HCT116 (cell line): ENCODE data around the gene C20orf144. TPM values are rescaled to one million over a fixed set of nuclear protein-coding genes. Genes with fewer than 3 reads are reported as not detected.

Experiments used
- ATAC-seq: fragments of 200-7000 bp; cut with Tn5 transposase; 2 replicates; pipeline ENCODE4 v1.9.1; 2020; ENCODE audit warnings: mild to moderate bottlenecking, moderate library complexity
- BruUV-seq: library from RNA; stranded (reverse); fragments of 400-500 nt; replicated peaks from 2 replicates; lab custom pipeline; 2021; lab: Mats Ljungman, UMichigan
- CTCF ChIA-PET: fragments of 300-600 bp; sonication (Branson Sonifier 250); formaldehyde crosslinking; loops from one replicate; lab custom pipeline; 2021; ENCODE audit warnings: antibody characterized with exemption; lab: Charles Lee
- POLR2A ChIA-PET: fragments of 300-600, 350-600 bp; sonication (Branson Sonifier 250); formaldehyde crosslinking; loops from one replicate; lab custom pipeline; 2021; ENCODE audit warnings: antibody characterized with exemption; lab: Charles Lee
- RAD21 ChIA-PET, 2 experiments: fragments of 300-600 bp; sonication (Branson Sonifier 250); formaldehyde crosslinking; loops; one replicate each; lab custom pipeline; 2023; ENCODE audit warnings: low total read pairs in 2 of 2; ENCODE audit not compliant: uncharacterized antibody in 2 of 2, unreplicated experiment in 2 of 2, low non-redundant PET in 1 of 2; lab: Charles Lee
- DNase-seq: peaks from one replicate; pipeline ENCODE4 v3.0.0-alpha.2; 2010; ENCODE audit warnings: low read depth, low spot score
- H2AFZ ChIP-seq: fragments of 200-600 bp; shearing (Covaris generic), sonication (generic); 2 replicates; pipeline ENCODE4 v1.6.1; 2017; ENCODE audit warnings: low read depth, mixed run types, mixed read lengths, antibody characterized with exemption, low read length; ENCODE audit not compliant: poor library complexity, severe bottlenecking
- H3K27ac ChIP-seq: 2 replicates; pipeline ENCODE4 v1.5.1; 2012; ENCODE audit warnings: low read depth, low read length
- H3K27me3 ChIP-seq: fragments of 200-600 bp; sonication (generic); 2 replicates; pipeline ENCODE4 v1.6.1; 2016; ENCODE audit warnings: mixed run types, low read length, mixed read lengths; ENCODE audit not compliant: insufficient read depth
- H3K36me3 ChIP-seq, 2 experiments: fragments of 200-500 bp in 1 of 2; fragments of 200-600 bp in 1 of 2; sonication (Bioruptor generic) in 1 of 2; sonication (generic) in 1 of 2; 2 replicates each; pipeline versions ENCODE4 v1.5.1 to v1.6.1; 2014 to 2016; ENCODE audit warnings: low read length in 2 of 2, inconsistent platforms in 1 of 2, mixed read lengths in 1 of 2, mixed run types in 1 of 2; ENCODE audit not compliant: insufficient read depth in 2 of 2, control insufficient read depth in 1 of 2
- H3K4me1 ChIP-seq, 2 experiments: fragments of 200-600 bp in 1 of 2; sonication (generic) in 1 of 2; 2 replicates each; pipeline versions ENCODE4 v1.5.1 to v1.6.1; 2012 to 2017; ENCODE audit warnings: low read length in 2 of 2, inconsistent platforms in 1 of 2, mild to moderate bottlenecking in 1 of 2, mixed read lengths in 1 of 2, mixed run types in 1 of 2, moderate library complexity in 1 of 2; ENCODE audit not compliant: insufficient read depth in 2 of 2, control insufficient read depth in 1 of 2
- H3K4me2 ChIP-seq: fragments of 200-600 bp; sonication (generic); 2 replicates; pipeline ENCODE4 v1.6.1; 2017; ENCODE audit warnings: mixed run types, low read length, mixed read lengths
- H3K4me3 ChIP-seq, 2 experiments: fragments of 200-600 bp in 1 of 2; sonication (generic) in 1 of 2; replicated peaks in 1 of 2; 2 replicates each; pipeline ENCODE4 v1.5.1; 2011 to 2016; ENCODE audit warnings: low read length in 2 of 2, control low read depth in 1 of 2, low read depth in 1 of 2, mild to moderate bottlenecking in 1 of 2, mixed read lengths in 1 of 2, mixed run types in 1 of 2
- H3K79me2 ChIP-seq: fragments of 200-600 bp; sonication (generic); 2 replicates; pipeline ENCODE4 v1.6.1; 2017; ENCODE audit warnings: mild to moderate bottlenecking, mixed run types, low read length, moderate library complexity, mixed read lengths; ENCODE audit not compliant: insufficient read depth
- H3K9ac ChIP-seq: fragments of 200-600 bp; sonication (generic); 2 replicates; pipeline ENCODE4 v1.6.1; 2016; ENCODE audit warnings: low read length, mixed read lengths
- H3K9me2 ChIP-seq: fragments of 200-600 bp; sonication (generic), shearing (Covaris generic); 2 replicates; pipeline ENCODE4 v1.6.1; 2017; ENCODE audit warnings: mixed run types, mild to moderate bottlenecking, moderate library complexity; ENCODE audit not compliant: insufficient read depth
- H3K9me3 ChIP-seq, 2 experiments: fragments of 200-500 bp in 1 of 2; fragments of 200-600 bp in 1 of 2; sonication (Bioruptor generic) in 1 of 2; sonication (generic) in 1 of 2; 2 replicates each; pipeline ENCODE4 v1.6.1; 2014 to 2017; ENCODE audit warnings: low read length in 2 of 2, mixed read lengths in 2 of 2, inconsistent platforms in 1 of 2, low read depth in 1 of 2, mild to moderate bottlenecking in 1 of 2, mixed run types in 1 of 2, moderate library complexity in 1 of 2; ENCODE audit not compliant: control insufficient read depth in 1 of 2, insufficient read depth in 1 of 2
- H4K20me1 ChIP-seq: fragments of 200-600 bp; sonication (generic), shearing (Covaris generic); 2 replicates; pipeline ENCODE4 v1.6.1; 2017; ENCODE audit warnings: mixed run types, mild to moderate bottlenecking, moderate library complexity; ENCODE audit not compliant: insufficient read depth
- EZH2 ChIP-seq: fragments of 200-600 bp; sonication (generic); IDR thresholded peaks from 2 replicates; pipeline ENCODE4 v1.6.1; 2017; ENCODE audit warnings: antibody characterized with exemption, mixed run types
- POLR2AphosphoS5 ChIP-seq: IDR thresholded peaks from 2 replicates; pipeline ENCODE4 v1.6.1; 2011; ENCODE audit warnings: mild to moderate bottlenecking, low read depth, low read length, moderate library complexity
- RAD21 ChIP-seq: IDR thresholded peaks from 2 replicates; pipeline ENCODE4 v1.6.1; 2012; ENCODE audit warnings: low read depth, mild to moderate bottlenecking
- intact Hi-C: fragments of 100-400 bp; cut with micrococcal nuclease; formaldehyde crosslinking; loops from 2 replicates; pipeline ENCODE4 v1.10.0; 2022
- total RNA-seq: library from RNA; stranded (reverse); gene quantifications from one replicate; pipeline ENCODE4 v1.2.1, GENCODE V29; 2021; ENCODE audit not compliant: unreplicated experiment
- TF ChIP-seq, protein P1 (sequence below), 3 experiments: fragments of 200-600 bp in 1 of 3; sonication (generic) in 1 of 3; IDR thresholded peaks in 2 of 3; conservative IDR thresholded peaks in 1 of 3; 2 replicates each; pipeline ENCODE4 v1.5.1; 2012 to 2017; ENCODE audit warnings: low read depth in 2 of 3, low read length in 2 of 3, antibody characterized with exemption in 1 of 3, borderline replicate concordance in 1 of 3, control low read depth in 1 of 3, mild to moderate bottlenecking in 1 of 3, mixed read lengths in 1 of 3, mixed run types in 1 of 3, moderate library complexity in 1 of 3; ENCODE audit not compliant: insufficient read depth in 1 of 3

The C20orf144 gene
- total RNA-seq, 1 experiment from 2014 or later, result 0.37 TPM

DNA sequence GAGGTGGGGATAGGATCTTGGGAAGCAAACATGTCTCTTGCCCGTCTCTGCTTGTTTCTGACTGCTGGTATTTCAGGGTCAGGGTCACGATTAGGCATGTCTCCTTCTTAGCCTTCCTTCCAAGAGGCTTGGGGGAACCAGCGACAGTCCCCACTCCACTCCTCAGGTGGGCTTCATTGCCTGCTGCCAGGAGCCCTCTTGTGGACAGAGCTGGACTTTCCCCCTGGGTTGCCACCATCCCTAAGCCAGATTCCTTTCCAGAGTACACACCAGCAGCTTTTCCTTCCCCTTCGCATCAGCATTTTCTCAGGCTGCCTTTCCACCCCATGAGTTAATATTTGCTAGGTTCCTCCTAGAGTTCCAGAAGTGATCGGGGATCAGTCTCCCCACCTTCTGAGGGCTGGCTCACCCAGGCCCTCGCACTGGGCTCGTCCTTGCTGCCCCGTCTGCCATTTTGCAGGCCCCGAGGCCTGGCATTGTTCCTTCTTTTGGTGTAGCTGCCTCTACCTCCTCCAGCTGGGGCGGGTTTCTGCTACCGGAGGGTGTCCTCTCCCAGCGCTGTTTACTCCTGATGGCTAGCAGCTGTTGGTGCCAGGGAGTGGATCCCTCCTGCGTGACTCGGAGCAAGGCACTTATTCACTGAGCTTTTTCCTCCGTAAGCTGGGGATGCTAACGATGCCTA, 8.8 kb upstream of the C20orf144 start:
- ChIA-PET RAD21 (interaction anchor here (0.6 to 1.1 kb wide), 3 partner anchors 79 to 236 kb away, joined by 3 to 5 read pairs (median 4); no protein-coding TSS in a partner anchor), POLR2A (interaction anchor here (1.5 kb wide), 1 partner anchor 11 kb away, joined by 6 read pairs; no protein-coding TSS in a partner anchor), CTCF (interaction anchor here (1.0 to 2.1 kb wide), 5 partner anchors 11 to 252 kb away, joined by 3 to 13 read pairs (median 6); partner anchors contain the start of gene CDK5RAP1)
- no peaks in the 10 kb centered on the region for H3K27me3 ChIP-seq
- peak; percentile 76 for ATAC-seq
- TF ChIP-seq EZH2, result no peak
- peak; percentile 38; the same call in 1 of the 2 replicates for TF ChIP-seq POLR2AphosphoS5
- TF ChIP-seq, protein P1, sequence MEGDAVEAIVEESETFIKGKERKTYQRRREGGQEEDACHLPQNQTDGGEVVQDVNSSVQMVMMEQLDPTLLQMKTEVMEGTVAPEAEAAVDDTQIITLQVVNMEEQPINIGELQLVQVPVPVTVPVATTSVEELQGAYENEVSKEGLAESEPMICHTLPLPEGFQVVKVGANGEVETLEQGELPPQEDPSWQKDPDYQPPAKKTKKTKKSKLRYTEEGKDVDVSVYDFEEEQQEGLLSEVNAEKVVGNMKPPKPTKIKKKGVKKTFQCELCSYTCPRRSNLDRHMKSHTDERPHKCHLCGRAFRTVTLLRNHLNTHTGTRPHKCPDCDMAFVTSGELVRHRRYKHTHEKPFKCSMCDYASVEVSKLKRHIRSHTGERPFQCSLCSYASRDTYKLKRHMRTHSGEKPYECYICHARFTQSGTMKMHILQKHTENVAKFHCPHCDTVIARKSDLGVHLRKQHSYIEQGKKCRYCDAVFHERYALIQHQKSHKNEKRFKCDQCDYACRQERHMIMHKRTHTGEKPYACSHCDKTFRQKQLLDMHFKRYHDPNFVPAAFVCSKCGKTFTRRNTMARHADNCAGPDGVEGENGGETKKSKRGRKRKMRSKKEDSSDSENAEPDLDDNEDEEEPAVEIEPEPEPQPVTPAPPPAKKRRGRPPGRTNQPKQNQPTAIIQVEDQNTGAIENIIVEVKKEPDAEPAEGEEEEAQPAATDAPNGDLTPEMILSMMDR (IDR thresholded peaks at IDR 0.05 in 2 of 3, conservative IDR thresholded peaks at IDR 0.05 in 1 of 3; ENCODE audit: borderline replicate concordance in 1 of 3, insufficient read depth in 1 of 3, low read depth in 2 of 3, low read length in 2 of 3), result peak; percentile 75 to 92 (median 78)
- peak; percentile 89 for TF ChIP-seq RAD21
- H3K4me2 ChIP-seq, result no peak overlapping the region
- intact Hi-C loops, result loop anchor here (2.0 to 10.0 kb wide), 3 partner anchors 136 to 471 kb away; no protein-coding TSS in a partner anchor
- no peak overlapping the region for H2AFZ ChIP-seq
- no peak overlapping the region for H3K9ac ChIP-seq
- no peak overlapping the region for H3K4me3 ChIP-seq
- peaks cover 0 to 16% of the 10 kb centered on the region in 2 experiments; a peak in 1 of 4 replicates for H3K4me1 ChIP-seq
- no peaks in the 10 kb centered on the region for H3K79me2 ChIP-seq
- peaks cover 0 to 3% of the 10 kb centered on the region in 2 experiments; a peak in 1 of 4 replicates for H3K36me3 ChIP-seq
- no peaks in the 10 kb centered on the region for H3K9me3 ChIP-seq
- no peak overlapping the region for H3K27ac ChIP-seq
- H3K9me2 ChIP-seq, result no peaks in the 10 kb centered on the region
- peak; percentile 35 for DNase-seq
- BruUV-seq, result no TSS peak
- no peaks in the 10 kb centered on the region for H4K20me1 ChIP-seq
